Hepatocyte (in vitro differentiated cells): ENCODE data around the gene RNF13. TPM values are rescaled to one million over a fixed set of nuclear protein-coding genes. Genes with fewer than 3 reads are reported as not detected.

ENCODE experiments used
- DNase-seq: peaks from one replicate; pipeline ENCODE4 v3.0.0-alpha.2; 2016; ENCODE audit warnings: low spot score
- H2AFZ ChIP-seq: fragments of 200-600 bp; sonication (generic); 2 replicates; pipeline ENCODE4 v1.6.0; 2016; ENCODE audit warnings: antibody characterized with exemption, mild to moderate bottlenecking
- H3K27ac ChIP-seq: fragments of 200-600 bp; sonication (generic); 2 replicates; pipeline ENCODE4 v1.5.1; 2016; ENCODE audit warnings: mild to moderate bottlenecking
- H3K27me3 ChIP-seq: fragments of 200-600 bp; sonication (generic); 2 replicates; pipeline ENCODE4 v1.6.1; 2016
- H3K36me3 ChIP-seq: fragments of 200-600 bp; sonication (generic); replicated peaks from 2 replicates; pipeline ENCODE4 v1.5.1; 2016; ENCODE audit warnings: low read depth; ENCODE audit not compliant: insufficient read depth
- H3K4me1 ChIP-seq: fragments of 200-600 bp; sonication (generic); 2 replicates; pipeline ENCODE4 v1.5.1; 2016; ENCODE audit warnings: mild to moderate bottlenecking, moderate library complexity; ENCODE audit not compliant: insufficient read depth
- H3K4me2 ChIP-seq: fragments of 200-600 bp; sonication (generic); 2 replicates; pipeline ENCODE4 v1.6.0; 2016
- H3K4me3 ChIP-seq: fragments of 200-600 bp; sonication (generic); 2 replicates; pipeline ENCODE4 v1.5.1; 2016; ENCODE audit warnings: mild to moderate bottlenecking
- H3K79me2 ChIP-seq: fragments of 200-600 bp; sonication (generic); 2 replicates; pipeline ENCODE4 v1.6.0; 2017; ENCODE audit warnings: mild to moderate bottlenecking
- H3K9me2 ChIP-seq: fragments of 200-600 bp; sonication (generic); replicated peaks from 2 replicates; pipeline ENCODE4 v1.6.0; 2017; ENCODE audit warnings: mild to moderate bottlenecking; ENCODE audit not compliant: insufficient read depth
- H3K9me3 ChIP-seq: fragments of 200-600 bp; sonication (generic); 2 replicates; pipeline ENCODE4 v1.5.1; 2016; ENCODE audit warnings: low read depth, mild to moderate bottlenecking
- H4K20me1 ChIP-seq: fragments of 200-600 bp; sonication (generic); 2 replicates; pipeline ENCODE4 v1.6.0; 2016; ENCODE audit warnings: mild to moderate bottlenecking; ENCODE audit not compliant: insufficient read depth, poor library complexity, severe bottlenecking
- CTCF ChIP-seq: fragments of 200-600 bp; sonication (generic); IDR thresholded peaks from 2 replicates; pipeline ENCODE4 v1.5.1; 2016; ENCODE audit warnings: antibody characterized with exemption, mild to moderate bottlenecking; ENCODE audit not compliant: poor library complexity
- EZH2 ChIP-seq: fragments of 200-600 bp; sonication (generic); IDR thresholded peaks from 2 replicates; pipeline ENCODE4 v1.6.1; 2016; ENCODE audit warnings: antibody characterized with exemption, mild to moderate bottlenecking, borderline replicate concordance
- EZH2phosphoT487 ChIP-seq: fragments of 200-600 bp; sonication (generic); IDR thresholded peaks from one replicate; pipeline ENCODE4 v1.6.1; 2018; ENCODE audit warnings: antibody characterized with exemption, mild to moderate bottlenecking, low read depth, moderate library complexity; ENCODE audit not compliant: unreplicated experiment, severe bottlenecking
- WGBS: methylation state at CpG from one replicate; pipeline ENCODE4 v1.1.6; 2016; ENCODE audit warnings: low lambda C conversion rate; ENCODE audit errors: missing lambda C conversion rate; 5-methylcytosine and 5-hydroxymethylcytosine counted together
- polyA plus RNA-seq: library from polyadenylated mRNA; unstranded; fragments of >200 nt; fragmentation: Nextera tagmentation; extraction: Ambion mirVana; gene quantifications from 2 replicates; pipeline ENCODE4 v1.2.1, GENCODE V29; 2016
- total RNA-seq: library from RNA; depleted of rRNA; stranded (reverse); fragments of >200 nt; gene quantifications from 2 replicates; pipeline ENCODE4 v1.2.3, GENCODE V29; 2014

Gene RNF13
- total and polyA plus RNA-seq, 2 experiments from 2014 or later = 66.1 to 81.0 TPM

GRCh38 chr3:149886957-149887356, 73.9 kb downstream of the RNF13 start:
- H4K20me1 ChIP-seq = no peaks in the 10 kb centered on the region
- TF ChIP-seq CTCF (no peak), EZH2phosphoT487 (no peak), EZH2 (no peak)
- no peaks in the 10 kb centered on the region for H3K9me3 ChIP-seq
- no peak overlapping the region for H3K4me3 ChIP-seq
- H3K9me2 ChIP-seq = no peaks in the 10 kb centered on the region
- H3K36me3 ChIP-seq = no peaks in the 10 kb centered on the region
- no peaks in the 10 kb centered on the region for H3K27me3 ChIP-seq
- H3K79me2 ChIP-seq = no peaks in the 10 kb centered on the region
- no peak overlapping the region for H2AFZ ChIP-seq
- H3K4me1 ChIP-seq = no peaks in the 10 kb centered on the region
- no peak overlapping the region for H3K4me2 ChIP-seq
- H3K27ac ChIP-seq = no peak overlapping the region
- WGBS = 84% methylated on average over 9 of the region's 9 CpGs
- DNase-seq = no peak

GRCh38 chr3:149891621-149892020, 78.6 kb downstream of the RNF13 start:
- DNase-seq = no peak
- Histone ChIP-seq H2AFZ (no peak overlapping the region), H3K9me2 (no peaks in the 10 kb centered on the region)

DNA sequence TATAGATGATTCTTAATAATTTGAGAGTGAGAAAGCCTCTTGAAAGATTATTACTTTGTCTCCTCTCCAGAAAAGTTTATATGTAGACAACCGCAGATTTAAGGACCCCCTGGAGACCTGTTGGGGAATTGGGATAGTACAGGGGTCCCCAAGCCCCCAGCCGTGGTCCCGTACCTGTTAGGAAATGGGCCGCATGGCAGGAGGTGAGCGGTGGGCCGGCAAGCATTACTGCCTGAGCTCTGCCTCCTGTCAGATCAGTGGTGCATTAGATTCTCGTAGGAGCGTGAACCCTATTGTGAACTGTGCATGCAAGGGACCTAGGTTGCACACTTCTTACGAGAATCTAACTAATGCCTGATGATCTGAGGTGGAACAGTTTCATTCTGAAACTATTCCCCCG, 79.4 kb downstream of the RNF13 start:
- no peaks in the 10 kb centered on the region for H3K4me1 ChIP-seq
- no peaks in the 10 kb centered on the region for H3K79me2 ChIP-seq
- H3K9me3 ChIP-seq = no peaks in the 10 kb centered on the region
- no peak overlapping the region for H3K4me2 ChIP-seq
- TF ChIP-seq EZH2phosphoT487 = no peak
- no peak for TF ChIP-seq CTCF
- no peak for TF ChIP-seq EZH2
- H3K27ac ChIP-seq = no peak overlapping the region
- H3K27me3 ChIP-seq = no peaks in the 10 kb centered on the region
- 97% methylated on average over 10 of the region's 10 CpGs for WGBS
- DNase-seq = no peak
- no peaks in the 10 kb centered on the region for H3K36me3 ChIP-seq
- H3K9me2 ChIP-seq = no peaks in the 10 kb centered on the region
- no peak overlapping the region for H2AFZ ChIP-seq
- H3K4me3 ChIP-seq = no peak overlapping the region
- H4K20me1 ChIP-seq = no peaks in the 10 kb centered on the region

More at GRCh38 chr3:149891621-149892020, 78.6 kb downstream of the RNF13 start:
- Histone ChIP-seq H3K27ac (no peak overlapping the region), H3K36me3 (no peaks in the 10 kb centered on the region), H3K27me3 (no peaks in the 10 kb centered on the region), H3K79me2 (no peaks in the 10 kb centered on the region), H4K20me1 (no peaks in the 10 kb centered on the region), H3K4me1 (no peaks in the 10 kb centered on the region), H3K4me3 (no peak overlapping the region), H3K4me2 (no peak overlapping the region), H3K9me3 (no peaks in the 10 kb centered on the region)
- TF ChIP-seq EZH2phosphoT487 (no peak), EZH2 (no peak), CTCF (no peak)

GRCh38 chr3:149894205-149894604, 81.2 kb downstream of the RNF13 start:
- Histone ChIP-seq H3K4me3 (no peak overlapping the region), H4K20me1 (no peaks in the 10 kb centered on the region), H2AFZ (no peak overlapping the region), H3K27ac (no peak overlapping the region), H3K27me3 (no peaks in the 10 kb centered on the region), H3K4me1 (no peaks in the 10 kb centered on the region), H3K4me2 (no peak overlapping the region), H3K9me3 (no peaks in the 10 kb centered on the region), H3K9me2 (no peaks in the 10 kb centered on the region), H3K79me2 (no peaks in the 10 kb centered on the region), H3K36me3 (no peaks in the 10 kb centered on the region)
- TF ChIP-seq CTCF (no peak), EZH2phosphoT487 (no peak), EZH2 (no peak)
- no peak for DNase-seq
